H1 (cell line): Measurements from ENCODE around the gene ATXN7L3. TPM values are rescaled to one million over a fixed set of nuclear protein-coding genes. Genes with fewer than 3 reads are reported as not detected.

Experiments used
- CHD7 ChIP-seq: fragments of 300-600 bp; sonication (generic); IDR thresholded peaks from 2 replicates; pipeline ENCODE4 v1.7.1; 2012; ENCODE audit warnings: low read length, moderate library complexity, mild to moderate bottlenecking, inconsistent platforms; ENCODE audit not compliant: insufficient replicate concordance
- CTCF ChIP-seq, 3 experiments: IDR thresholded peaks; 1 replicate in 2 of 3; 2 replicates in 1 of 3; pipeline versions ENCODE4 v1.5.1 to v1.6.1; 2011; ENCODE audit warnings: low read length in 3 of 3, mild to moderate bottlenecking in 3 of 3, inconsistent platforms in 2 of 3, low read depth in 1 of 3, moderate library complexity in 1 of 3; ENCODE audit not compliant: insufficient read depth in 1 of 3; ENCODE audit errors: control extremely low read depth in 1 of 3
- GTF2F1 ChIP-seq: IDR thresholded peaks from 2 replicates; pipeline ENCODE4 v1.6.1; 2012; ENCODE audit warnings: low read depth, low read length, improper control_type of control experiment, borderline replicate concordance
- KDM1A ChIP-seq: fragments of 200-600, 300-600 bp; sonication (generic); IDR thresholded peaks from 2 replicates; pipeline ENCODE4 v1.7.1; 2016; ENCODE audit warnings: mild to moderate bottlenecking, low read length, borderline replicate concordance
- SIX5 ChIP-seq: IDR thresholded peaks from 2 replicates; pipeline ENCODE4 v1.6.1; 2011; ENCODE audit warnings: mild to moderate bottlenecking, low read depth, low read length
- SP4 ChIP-seq: IDR thresholded peaks from 2 replicates; pipeline ENCODE4 v1.6.1; 2012; ENCODE audit warnings: low read length, inconsistent platforms
- TEAD4 ChIP-seq: IDR thresholded peaks from 2 replicates; pipeline ENCODE4 v1.6.1; 2012; ENCODE audit warnings: low read depth, low read length, inconsistent platforms, mixed read lengths
- USF2 ChIP-seq: IDR thresholded peaks from 2 replicates; pipeline ENCODE4 v1.6.1; 2011; ENCODE audit warnings: low read length, improper control_type of control experiment
- polyA plus RNA-seq, 7 experiments: library from polyadenylated mRNA; depleted of rRNA in 3 of 7; stranded (reverse) in 5 of 7; unstranded in 2 of 7; fragments of >200 nt in 5 of 7; fragments of 200-250 nt in 2 of 7; gene quantifications; 1 replicate in 5 of 7; 2 replicates in 1 of 7; 4 replicates in 1 of 7; pipeline versions ENCODE4 v1.2.1 to v1.2.3, GENCODE V29; 2011 to 2013; ENCODE audit warnings: missing spikeins in 2 of 7, mixed read lengths in 2 of 7
- total RNA-seq: library from RNA; stranded (reverse); fragmentation: NEBNext Ultra II Directional; extraction: Animal tissue kit (Norgen Biotek cat#: 25700); gene quantifications from 2 replicates; pipeline ENCODE4 v1.2.1, GENCODE V29; 2021

ATXN7L3 gene
- total and polyA plus RNA-seq, 2 of the 8 experiments (the other 6 are each of a cell fraction or from before 2014, with no cell fraction given) = 53.7 to 103 TPM

GRCh38 chr17:44214230-44214494 is 14.5 kb upstream of the ATXN7L3 start (continued):
- TF ChIP-seq CHD7 = no peak
- TF ChIP-seq CTCF (IDR thresholded peaks at IDR 0.05; ENCODE audit: control extremely low read depth in 1 of 3, insufficient read depth in 1 of 3, low read depth in 1 of 3, low read length in 3 of 3) = no peak
- TF ChIP-seq USF2 = no peak
- no peak for TF ChIP-seq GTF2F1
- no peak for TF ChIP-seq TEAD4
- TF ChIP-seq SP4 = no peak
- no peak for TF ChIP-seq SIX5
- TF ChIP-seq KDM1A = no peak
- TF ChIP-seq, all 59 proteins: peak for 0
